GM21723 (cell line): ENCODE measurements around the gene ACY1.
A peak's percentile ranks its signal among the peaks of the same experiment; 100 is the strongest.

Experiments used
- ATAC-seq: cut with Tn5 transposase; IDR thresholded peaks from one replicate; pipeline ENCODE4 v1.9.1; 2021; ENCODE audit warnings: mild to moderate bottlenecking, moderate library complexity; ENCODE audit not compliant: unreplicated experiment

Gene ACY1

GRCh38 chr3:51962854-51963530 lies 20.3 kb upstream of the ACY1 start:
- no peak for ATAC-seq

DNA sequence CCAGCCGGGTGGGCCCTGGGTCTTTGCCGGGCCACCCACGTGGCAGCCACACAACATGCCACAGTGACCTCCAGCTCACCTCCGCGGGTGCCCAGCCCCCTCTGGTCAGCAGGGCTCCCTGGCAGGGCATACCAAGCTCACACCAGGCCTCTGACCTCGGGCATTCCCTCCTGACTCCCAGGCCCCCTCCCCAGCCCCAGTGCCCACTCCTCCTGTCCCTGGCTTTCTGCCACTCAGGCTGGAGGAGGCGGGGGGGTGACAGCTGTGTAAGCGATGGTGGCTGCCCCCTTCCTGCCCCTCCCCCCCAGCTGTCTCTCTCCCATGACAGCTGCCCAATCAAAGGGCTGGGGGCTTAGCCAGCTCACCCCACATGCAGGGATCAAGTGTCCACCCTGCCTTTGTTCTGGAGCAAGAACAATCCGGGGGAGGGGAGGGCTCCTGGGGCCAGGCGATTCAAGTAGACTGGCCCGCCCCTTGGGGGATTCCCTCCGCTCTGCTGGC lies 19.3 kb upstream of the ACY1 start:
- no peak for ATAC-seq

DNA sequence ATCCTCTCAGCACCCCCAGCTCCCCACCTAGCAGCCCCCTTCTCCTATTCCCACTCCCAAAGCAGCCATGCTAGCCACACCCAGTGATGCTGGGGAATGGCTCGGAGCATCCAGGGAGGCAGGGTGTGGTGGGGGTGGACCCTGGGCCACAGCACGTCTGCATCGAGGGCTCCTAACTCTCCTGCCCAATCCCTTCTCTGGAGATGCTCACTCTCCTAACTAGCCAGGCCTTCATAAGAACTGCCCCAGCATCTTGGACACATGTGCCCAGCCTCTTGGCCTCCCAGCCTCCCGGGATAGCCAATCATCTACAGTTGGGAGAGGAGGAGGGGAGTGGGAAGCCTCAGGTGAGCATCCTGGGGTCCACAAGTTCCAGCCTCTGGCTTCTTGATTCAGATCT lies 18.8 kb upstream of the ACY1 start:
- no peak for ATAC-seq

DNA sequence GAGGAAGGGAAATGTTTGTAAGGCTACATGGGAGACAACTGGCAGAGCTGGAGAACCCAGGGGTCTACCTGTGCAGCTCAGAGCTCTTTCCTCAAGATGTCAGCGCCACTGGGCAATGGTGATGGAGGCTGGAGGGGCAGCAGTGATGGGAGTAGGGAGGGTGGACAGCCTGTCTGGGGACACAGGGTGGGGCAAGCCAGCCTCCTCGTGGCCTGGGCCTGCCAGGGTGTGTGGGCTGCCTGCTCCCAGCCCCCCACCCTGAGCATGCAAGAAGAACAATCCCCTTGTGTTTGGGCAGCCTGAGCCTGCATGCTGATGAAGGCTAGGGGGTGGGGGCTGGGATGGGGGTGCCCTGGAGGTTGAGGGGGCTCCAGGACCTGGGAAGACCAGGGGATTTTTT lies 17.3 kb upstream of the ACY1 start:
- no peak for ATAC-seq

GRCh38 chr3:51966486-51966885 lies 16.8 kb upstream of the ACY1 start:
- ATAC-seq: no peak

GRCh38 chr3:51966922-51967383 lies 16.4 kb upstream of the ACY1 start:
- peak; percentile 46 for ATAC-seq

DNA sequence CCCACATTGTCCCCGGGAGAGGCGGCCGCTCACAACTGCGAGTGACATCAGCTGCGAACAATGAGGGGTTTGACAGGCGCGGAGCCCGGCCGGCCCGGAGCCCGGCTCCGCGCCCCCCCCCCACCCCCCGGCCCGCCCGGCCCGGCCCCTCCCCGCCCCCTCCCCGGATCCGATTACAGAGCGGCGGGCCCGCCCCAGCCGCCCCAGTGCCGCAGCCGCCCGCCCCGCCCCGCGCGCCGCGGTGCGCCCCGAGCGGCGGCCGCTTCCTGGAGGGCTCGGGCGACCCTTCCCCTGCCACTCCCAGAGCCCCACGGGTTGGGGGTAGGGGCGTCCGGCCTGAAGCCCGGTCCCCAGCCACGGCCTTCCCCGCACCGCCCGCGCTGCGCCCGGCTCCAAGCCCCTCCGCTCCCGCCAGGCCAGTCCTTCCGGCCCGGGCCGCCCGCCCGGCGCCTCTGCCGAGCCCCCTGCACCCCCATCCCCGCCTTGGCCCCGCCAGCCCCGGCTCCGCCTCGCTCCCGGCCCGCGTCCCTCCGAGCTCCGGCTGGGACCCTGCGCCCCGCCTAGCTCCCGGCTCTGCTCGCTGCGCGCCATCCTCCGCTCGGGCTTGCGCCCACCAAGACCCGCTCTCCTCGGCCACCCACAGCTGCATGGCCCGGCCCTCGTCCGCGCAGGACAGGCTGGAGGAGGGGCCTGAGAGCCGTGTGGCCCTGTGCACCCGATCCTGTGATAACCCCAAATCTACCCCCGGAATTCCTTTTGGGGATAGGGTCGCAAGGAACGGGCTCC lies 15.8 kb upstream of the ACY1 start, which contains the start of gene PCBP4:
Gene PCBP4 (minus strand): TSS at position 71 of the 786 bp plus-strand sequence. CDS start 6,214 bp downstream, outside the sequence.
- ATAC-seq: peak; percentile 49

DNA sequence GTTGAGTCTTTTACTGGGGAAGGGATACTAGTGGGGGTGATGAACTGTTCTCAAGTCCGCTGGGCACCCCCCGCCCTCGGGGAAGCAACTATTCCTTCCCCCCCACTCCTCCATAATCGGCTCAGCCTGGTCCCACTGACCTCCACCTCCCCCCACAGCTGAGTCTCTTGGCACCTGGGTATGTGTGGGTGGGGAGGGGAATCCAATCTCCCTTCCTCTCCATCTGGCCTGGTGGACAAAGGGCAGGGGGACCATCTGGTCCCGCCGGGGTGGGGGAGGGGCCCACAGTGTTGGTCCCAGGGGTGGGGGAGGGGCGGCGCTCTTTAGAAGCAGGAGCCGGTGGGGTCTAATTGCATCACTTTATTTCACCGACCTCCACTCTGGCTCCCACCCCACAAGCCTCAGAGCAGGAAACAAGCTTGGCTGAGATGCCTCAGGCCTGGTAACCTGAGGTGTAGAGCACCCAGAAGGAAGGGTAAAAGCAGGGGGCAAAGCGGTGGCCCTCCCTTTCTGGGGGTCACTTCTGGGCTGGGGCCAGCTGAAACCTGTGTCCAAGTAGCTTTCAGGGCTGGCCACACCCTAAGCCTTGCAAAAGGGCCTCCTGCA lies 15.1 kb upstream of the ACY1 start:
- no peak for ATAC-seq

GRCh38 chr3:51968883-51969678 lies 14.3 kb upstream of the ACY1 start:
- no peak for ATAC-seq

DNA sequence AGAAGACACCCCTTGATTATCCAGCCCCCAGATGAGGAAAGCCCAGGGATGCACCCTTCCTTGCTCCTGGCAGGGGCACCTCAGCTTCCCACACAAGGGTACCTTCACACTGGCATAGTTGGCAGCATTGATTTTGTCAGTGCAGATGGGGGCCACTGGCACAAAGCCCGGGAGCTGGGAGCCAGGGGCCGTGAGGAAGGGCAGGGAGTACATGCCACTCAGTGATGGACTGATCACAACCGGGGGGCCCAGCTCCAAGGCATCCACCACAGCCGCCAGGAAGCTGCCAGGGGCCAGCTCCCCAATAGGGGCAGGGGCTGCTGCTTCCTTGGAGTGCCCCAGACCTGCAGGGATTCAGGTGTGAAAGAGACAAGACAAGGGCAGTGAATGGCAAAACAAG lies 13.5 kb upstream of the ACY1 start:
- ATAC-seq: no peak

DNA sequence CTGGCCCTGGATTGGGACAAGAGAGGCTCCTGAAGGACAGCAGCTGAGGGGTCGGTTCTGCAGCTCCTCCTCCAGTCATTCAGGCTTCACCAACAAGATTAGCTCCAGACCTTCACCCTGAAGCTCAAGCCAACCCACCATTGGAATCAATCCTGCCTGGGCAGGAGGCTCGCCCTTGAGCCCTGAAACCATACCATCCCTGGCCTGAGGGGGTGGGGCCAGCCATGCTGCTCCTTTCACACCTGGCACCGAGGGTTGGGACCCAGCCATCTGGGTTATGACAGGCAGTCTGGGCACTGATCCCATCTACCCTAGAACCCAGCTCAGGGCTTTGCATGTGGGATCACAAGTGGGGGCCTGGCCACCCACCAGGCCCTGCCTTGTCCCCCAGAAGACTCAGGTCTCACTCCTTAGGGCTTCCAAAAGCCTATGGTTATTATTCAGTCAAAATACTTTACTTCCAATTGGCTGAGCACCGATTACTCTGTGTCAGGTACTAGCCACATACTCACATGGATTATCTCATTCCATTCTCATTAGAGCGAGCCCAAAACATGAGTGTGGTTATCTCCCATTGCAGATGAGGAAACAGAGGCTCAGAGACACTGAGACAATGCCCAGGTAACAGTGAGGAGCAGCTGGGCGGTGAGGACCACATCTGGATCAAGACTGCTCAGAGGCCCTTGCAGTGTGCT lies 12.6 kb upstream of the ACY1 start:
- no peak for ATAC-seq

DNA sequence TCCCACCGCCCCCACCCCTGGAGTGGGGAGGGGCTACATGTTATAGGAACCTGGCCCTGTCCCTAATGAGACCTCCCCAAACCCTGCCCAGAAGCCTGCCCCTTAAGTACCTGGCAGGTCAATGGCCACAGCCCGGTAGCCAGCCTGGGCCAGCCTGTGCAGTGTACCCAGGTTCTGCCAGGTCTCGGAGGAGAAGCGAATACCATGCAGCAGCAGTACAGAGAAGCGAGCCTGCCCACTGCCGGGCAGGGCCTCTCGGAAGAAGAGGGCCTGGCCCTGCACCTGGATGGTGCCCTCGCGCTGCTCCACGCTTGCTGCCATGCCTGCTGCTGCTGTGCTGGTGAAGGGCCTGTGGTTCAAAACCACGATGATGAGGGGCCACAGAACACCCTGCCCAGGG lies 12.0 kb upstream of the ACY1 start:
- ATAC-seq: no peak

DNA sequence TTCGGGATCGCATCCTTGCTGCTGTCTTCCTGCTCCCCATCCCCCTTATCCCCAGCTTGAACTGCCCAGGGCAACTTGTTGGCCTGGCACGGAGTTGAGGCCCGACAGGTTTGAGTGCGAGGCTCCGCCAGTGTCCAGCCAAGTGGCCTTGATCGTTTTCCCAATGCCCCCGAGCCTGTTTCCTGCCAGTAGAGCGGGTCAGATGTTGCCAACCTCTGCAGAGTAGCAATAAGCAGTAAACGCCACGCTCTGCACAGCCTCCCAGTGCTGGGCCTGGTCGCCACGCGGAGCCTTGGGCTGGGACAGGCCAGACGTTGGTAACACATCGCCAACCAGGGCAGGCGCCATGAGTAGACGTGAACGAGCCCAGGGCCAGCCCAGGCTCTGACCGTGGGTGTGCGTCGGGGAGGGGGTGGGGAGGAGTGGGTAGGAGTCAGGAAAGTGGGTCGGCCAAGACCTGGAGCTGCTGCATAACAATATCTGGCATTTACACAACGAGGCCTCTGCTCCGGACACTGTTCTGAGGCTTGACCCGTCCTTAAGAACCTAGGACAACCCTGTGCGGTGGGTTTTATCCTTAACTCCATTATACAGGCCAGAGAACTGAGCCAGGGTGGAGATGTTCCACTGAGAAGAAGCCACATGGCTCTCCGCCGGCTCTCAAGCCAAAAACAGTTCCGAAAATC lies 8.9 kb upstream of the ACY1 start:
- peak; percentile 4 for ATAC-seq

DNA sequence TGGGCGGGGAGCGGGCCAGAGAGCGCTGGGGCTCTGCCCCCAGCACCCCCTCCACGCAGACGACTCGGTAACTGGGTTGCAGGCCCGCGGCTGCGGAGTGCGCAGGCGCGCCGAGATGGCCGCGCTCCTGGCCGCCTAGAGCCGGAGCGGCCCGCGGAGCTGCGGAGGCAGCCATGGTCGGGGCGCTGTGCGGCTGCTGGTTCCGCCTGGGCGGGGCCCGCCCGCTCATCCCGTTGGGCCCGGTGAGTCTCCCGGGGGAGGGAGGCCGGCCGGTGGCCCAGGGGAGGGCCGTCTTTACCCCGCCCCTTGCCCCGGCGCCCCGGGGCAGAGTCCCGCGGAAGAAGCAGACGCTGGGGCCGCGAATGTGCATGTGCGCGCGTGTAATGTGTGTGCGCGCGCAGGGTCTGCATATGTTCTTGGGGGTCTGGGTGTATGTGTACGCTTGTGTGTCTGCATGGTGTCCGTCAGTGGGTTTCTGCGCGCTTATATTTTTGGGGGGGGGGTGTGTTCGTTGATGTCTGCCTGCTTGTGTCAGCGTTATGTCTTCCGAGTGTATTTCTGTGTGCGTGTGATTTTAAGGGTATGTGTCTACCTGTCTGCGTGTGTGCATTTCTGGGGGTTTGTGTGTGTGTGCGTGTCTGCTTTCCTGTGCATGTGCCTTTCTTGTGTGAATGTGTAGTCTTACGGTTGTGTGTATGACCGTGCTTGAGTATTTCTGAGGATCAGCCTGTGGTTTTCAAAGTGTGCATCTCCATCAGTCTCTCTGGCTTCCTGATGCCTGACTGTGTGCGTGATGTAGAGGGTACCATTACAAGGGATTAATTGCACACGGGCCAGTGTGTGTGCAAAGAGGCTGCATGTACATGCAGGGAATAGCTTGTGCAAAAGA lies 8.1 kb upstream of the ACY1 start, which contains the start of gene ABHD14A:
Gene ABHD14A (plus strand): TSS at position 102 of the 889 bp plus-strand sequence. CDS start 72 bp downstream, at position 174.
- ATAC-seq: peak; percentile 51

DNA sequence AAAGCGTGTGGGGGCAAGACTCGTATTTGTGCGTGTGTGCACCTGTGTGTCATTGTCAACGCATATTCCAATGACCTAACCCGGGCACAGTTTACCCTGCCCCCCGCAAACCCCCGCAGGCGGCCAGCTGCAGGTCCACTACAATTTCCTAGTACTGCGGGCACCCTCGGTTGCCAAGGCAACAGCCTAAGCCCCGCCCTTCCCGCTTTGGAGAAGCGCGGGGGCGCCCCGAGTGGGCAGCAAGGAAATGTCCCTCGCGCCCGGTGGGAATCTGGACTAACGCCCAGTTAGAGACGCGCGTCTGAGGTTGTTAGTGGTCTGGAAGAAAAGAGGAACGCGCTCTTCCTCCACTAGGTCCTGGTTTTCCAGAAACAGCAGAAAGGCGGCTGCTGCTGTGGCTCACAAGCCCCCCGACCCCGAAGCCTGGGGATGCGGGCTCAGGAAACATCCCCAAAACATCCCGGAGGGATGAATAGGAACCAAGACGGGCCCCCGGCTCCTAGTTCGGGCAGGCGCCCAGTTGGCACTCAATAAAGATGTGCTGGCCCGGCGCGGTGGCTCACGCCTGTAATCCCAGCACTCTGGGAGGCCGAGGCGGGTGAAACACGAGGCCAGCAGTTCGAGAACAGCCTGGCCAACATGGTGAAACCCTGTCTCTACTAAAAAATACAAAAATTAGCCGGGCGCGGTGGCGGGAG lies 7.3 kb upstream of the ACY1 start:
- no peak for ATAC-seq

DNA sequence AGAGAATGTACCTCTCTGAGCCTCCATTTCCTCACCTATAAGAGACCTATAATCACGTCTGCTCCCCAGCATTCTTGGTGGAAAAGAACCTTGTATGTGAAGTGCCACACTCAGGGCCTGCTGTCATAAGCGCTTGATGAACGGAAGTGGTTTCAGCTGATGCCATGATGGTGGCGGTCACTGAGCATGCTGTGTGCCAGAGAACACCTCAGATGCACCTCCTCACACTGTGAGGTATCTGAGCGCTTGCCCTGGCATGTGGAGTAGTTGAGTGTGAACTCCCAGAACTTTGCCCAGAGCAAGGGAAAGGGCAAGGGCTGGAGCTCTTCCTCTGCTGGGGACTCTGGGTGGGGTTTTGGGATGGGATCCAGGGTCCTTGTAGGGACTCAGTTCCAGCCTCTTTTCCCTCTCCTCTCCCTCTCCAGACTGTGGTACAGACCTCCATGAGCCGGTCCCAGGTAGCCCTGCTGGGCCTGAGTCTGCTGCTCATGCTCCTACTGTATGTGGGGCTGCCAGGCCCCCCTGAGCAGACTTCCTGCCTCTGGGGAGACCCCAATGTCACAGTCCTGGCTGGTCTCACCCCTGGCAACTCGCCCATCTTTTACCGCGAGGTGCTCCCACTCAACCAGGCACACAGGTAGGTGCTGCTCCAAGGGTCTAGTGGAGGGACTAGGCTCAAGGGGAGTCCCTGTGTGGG lies 5.7 kb upstream of the ACY1 start:
- ATAC-seq: no peak

DNA sequence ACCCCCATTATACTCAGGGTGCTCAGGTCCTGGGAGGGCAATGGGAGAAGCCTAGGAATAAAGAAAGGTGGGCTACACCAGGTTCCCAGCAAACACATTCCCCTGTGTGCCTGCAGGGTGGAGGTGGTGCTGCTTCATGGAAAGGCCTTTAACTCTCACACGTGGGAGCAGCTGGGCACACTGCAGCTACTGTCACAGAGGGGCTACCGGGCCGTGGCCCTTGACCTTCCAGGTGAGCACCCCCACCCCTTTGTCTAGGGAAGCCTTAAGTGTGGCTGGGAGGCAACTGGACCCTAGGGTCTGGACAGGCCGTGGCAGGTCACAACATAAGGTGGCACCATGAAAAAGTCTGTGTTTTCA lies 5.2 kb upstream of the ACY1 start:
- ATAC-seq: no peak
